SH-SY5Y (cell line): Measurements from ENCODE around the gene SHB.

Source experiments
- GATA2 ChIP-seq: IDR thresholded peaks from 2 replicates; pipeline ENCODE4 v1.6.1; 2011; ENCODE audit warnings: mild to moderate bottlenecking, low read depth, low read length
- GATA3 ChIP-seq: IDR thresholded peaks from 2 replicates; pipeline ENCODE4 v1.6.1; 2011; ENCODE audit warnings: low read depth, mild to moderate bottlenecking, low read length, moderate library complexity

GRCh38 chr9:38091310-38092199 is 22.5 kb upstream of the SHB start:
- TF ChIP-seq GATA2 (no peak), GATA3 (no peak)
